ACHN (cell line): ENCODE results near the gene CTNNA2.

ENCODE experiments used
- DNase-seq: peaks from one replicate; pipeline ENCODE4 v3.0.0-alpha.2; 2015
- in situ Hi-C: cut with HindIII; loops from 2 replicates; pipeline ENCODE4 v1.10.0; 2017; ENCODE audit warnings: low sequenced_read_pairs, low pct_ligation_motif_present, low pct_unique_long_range_greater_than_20kb

Gene CTNNA2

GRCh38 chr2:80529466-80530165 lies 1016.8 kb downstream of the CTNNA2 start:
- DNase-seq: no peak
- in situ Hi-C loops: no loop called here

GRCh38 chr2:80530442-80531064 lies 1017.7 kb downstream of the CTNNA2 start:
- no peak for DNase-seq

GRCh38 chr2:80531319-80531718 lies 1018.5 kb downstream of the CTNNA2 start:
- in situ Hi-C loops: no loop called here

More at GRCh38 chr2:80530442-80531064, 1017.7 kb downstream of the CTNNA2 start:
- in situ Hi-C loops: no loop called here

GRCh38 chr2:80545420-80546210 lies 1032.8 kb downstream of the CTNNA2 start:
- DNase-seq: no peak
- in situ Hi-C loops: no loop called here

More at GRCh38 chr2:80531319-80531718, 1018.5 kb downstream of the CTNNA2 start:
- DNase-seq: no peak

- no peak for DNase-seq
- in situ Hi-C loops: no loop called here
Observed at GRCh38 chr2:80546766-80547165, 1033.9 kb downstream of the CTNNA2 start.

GRCh38 chr2:80547344-80547743 lies 1034.5 kb downstream of the CTNNA2 start:
- DNase-seq: no peak
- in situ Hi-C loops: no loop called here

GRCh38 chr2:80548469-80548868 lies 1035.6 kb downstream of the CTNNA2 start:
- no peak for DNase-seq
- in situ Hi-C loops: no loop called here

GRCh38 chr2:80549901-80550300 lies 1037.0 kb downstream of the CTNNA2 start:
- DNase-seq: no peak
- in situ Hi-C loops: no loop called here

GRCh38 chr2:80560326-80560725 lies 1047.5 kb downstream of the CTNNA2 start:
- in situ Hi-C loops: no loop called here
- no peak for DNase-seq

GRCh38 chr2:80568011-80568410 lies 1055.2 kb downstream of the CTNNA2 start:
- in situ Hi-C loops: no loop called here
- no peak for DNase-seq

GRCh38 chr2:80573167-80573566 lies 1060.3 kb downstream of the CTNNA2 start:
- in situ Hi-C loops: no loop called here
- DNase-seq: no peak

GRCh38 chr2:80573950-80574349 lies 1061.1 kb downstream of the CTNNA2 start:
- in situ Hi-C loops: no loop called here
- DNase-seq: no peak

GRCh38 chr2:80579756-80580155 lies 1066.9 kb downstream of the CTNNA2 start:
- no peak for DNase-seq
- in situ Hi-C loops: no loop called here

- in situ Hi-C loops: no loop called here
- DNase-seq: no peak
Observed at GRCh38 chr2:80591233-80591632, 1078.4 kb downstream of the CTNNA2 start.

- in situ Hi-C loops: no loop called here
Observed at GRCh38 chr2:80592106-80592505, 1079.3 kb downstream of the CTNNA2 start.

GRCh38 chr2:80610108-80610507 lies 1097.3 kb downstream of the CTNNA2 start:
- in situ Hi-C loops: no loop called here
- DNase-seq: no peak

More at GRCh38 chr2:80592106-80592505, 1079.3 kb downstream of the CTNNA2 start:
- no peak for DNase-seq

- DNase-seq: no peak
- in situ Hi-C loops: no loop called here
Observed at GRCh38 chr2:80621656-80622055, 1108.8 kb downstream of the CTNNA2 start.

GRCh38 chr2:80624062-80624461 lies 1111.2 kb downstream of the CTNNA2 start:
- no peak for DNase-seq
- in situ Hi-C loops: no loop called here

GRCh38 chr2:80634590-80634989 lies 1121.7 kb downstream of the CTNNA2 start:
- in situ Hi-C loops: no loop called here
- no peak for DNase-seq
